ENCODE measurements around the gene CDKN2B. TPM values are rescaled to one million over a fixed set of nuclear protein-coding genes. Genes with fewer than 3 reads are reported as not detected.

Gene CDKN2B
- total and polyA plus RNA-seq, 10 donors, result 1.5 to 25.7 (median 9.1) TPM

DNA sequence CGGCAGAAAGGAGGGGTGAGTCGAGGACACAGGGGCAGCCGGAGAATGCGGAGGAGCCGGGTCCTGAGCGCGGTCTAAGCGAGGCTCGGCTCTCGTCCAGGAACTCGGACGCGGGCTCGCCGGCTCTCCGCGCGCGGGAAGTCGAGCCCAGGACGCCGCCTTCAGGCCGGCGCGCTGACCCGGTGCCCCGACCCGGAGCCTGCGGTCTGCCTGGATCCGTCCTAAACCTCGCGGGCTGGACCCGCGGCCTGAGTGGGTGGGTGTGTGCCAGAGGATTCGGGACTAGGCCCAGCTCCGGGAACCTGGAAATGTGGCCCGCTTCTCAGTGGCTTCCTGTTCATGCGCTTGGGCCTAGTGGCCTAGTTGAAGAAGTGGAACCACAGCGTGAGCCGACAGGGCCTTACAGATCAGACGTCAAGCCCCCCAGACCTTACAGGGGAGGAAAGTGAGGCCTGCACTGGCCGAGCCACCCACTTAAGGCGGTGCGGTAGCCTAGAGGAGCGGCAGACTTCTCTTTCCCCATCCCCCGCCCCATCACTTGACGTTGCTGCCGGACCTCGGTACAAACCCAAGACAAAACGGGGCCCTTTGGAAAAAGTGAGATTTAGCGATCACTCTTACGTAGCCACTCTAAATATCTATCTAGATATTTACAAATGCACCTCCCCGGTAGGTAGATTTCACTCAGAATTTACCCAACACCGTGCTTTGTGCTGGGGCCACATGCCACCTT, 13.3 kb downstream of the CDKN2B start:
- peak; percentile 93 for DNase-seq
- Histone ChIP-seq H3K4me1 (peaks cover 7 to 45% (median 24%) of the 10 kb centered on the region in 6 donors), H3K36me3 (no peaks in the 10 kb centered on the region), H3K27me3 (replicated peaks in 1 of 7) (peaks cover 0 to 30% (median 2%) of the 10 kb centered on the region in 7 donors), H3K4me3 (peak overlapping the region; percentile 39 to 92 (median 83)), H3K9me3 (no peaks in the 10 kb centered on the region), H3K27ac (peak overlapping the region in 7 of 8 donors; percentile 90 to 97 (median 95))
- no peak for TF ChIP-seq POLR2AphosphoS5 (IDR thresholded peaks at IDR 0.05)
- TF ChIP-seq, protein P1, sequence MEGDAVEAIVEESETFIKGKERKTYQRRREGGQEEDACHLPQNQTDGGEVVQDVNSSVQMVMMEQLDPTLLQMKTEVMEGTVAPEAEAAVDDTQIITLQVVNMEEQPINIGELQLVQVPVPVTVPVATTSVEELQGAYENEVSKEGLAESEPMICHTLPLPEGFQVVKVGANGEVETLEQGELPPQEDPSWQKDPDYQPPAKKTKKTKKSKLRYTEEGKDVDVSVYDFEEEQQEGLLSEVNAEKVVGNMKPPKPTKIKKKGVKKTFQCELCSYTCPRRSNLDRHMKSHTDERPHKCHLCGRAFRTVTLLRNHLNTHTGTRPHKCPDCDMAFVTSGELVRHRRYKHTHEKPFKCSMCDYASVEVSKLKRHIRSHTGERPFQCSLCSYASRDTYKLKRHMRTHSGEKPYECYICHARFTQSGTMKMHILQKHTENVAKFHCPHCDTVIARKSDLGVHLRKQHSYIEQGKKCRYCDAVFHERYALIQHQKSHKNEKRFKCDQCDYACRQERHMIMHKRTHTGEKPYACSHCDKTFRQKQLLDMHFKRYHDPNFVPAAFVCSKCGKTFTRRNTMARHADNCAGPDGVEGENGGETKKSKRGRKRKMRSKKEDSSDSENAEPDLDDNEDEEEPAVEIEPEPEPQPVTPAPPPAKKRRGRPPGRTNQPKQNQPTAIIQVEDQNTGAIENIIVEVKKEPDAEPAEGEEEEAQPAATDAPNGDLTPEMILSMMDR (IDR thresholded peaks at IDR 0.05 in 8 of 11, conservative IDR thresholded peaks at IDR 0.05 in 3 of 11), result peak in 3 of 11 experiments; percentile 14 to 18 (median 15)
- 9 to 14% (median 12%) methylated on average over 48 to 54 of the region's 54 CpGs for WGBS, 5 donors
- intact Hi-C loops (cut with DNase I; ENCODE audit: low total_unique reads), result loop anchor here (5.0 kb wide), 1 partner anchor 184 kb away; no protein-coding TSS in a partner anchor

DNA sequence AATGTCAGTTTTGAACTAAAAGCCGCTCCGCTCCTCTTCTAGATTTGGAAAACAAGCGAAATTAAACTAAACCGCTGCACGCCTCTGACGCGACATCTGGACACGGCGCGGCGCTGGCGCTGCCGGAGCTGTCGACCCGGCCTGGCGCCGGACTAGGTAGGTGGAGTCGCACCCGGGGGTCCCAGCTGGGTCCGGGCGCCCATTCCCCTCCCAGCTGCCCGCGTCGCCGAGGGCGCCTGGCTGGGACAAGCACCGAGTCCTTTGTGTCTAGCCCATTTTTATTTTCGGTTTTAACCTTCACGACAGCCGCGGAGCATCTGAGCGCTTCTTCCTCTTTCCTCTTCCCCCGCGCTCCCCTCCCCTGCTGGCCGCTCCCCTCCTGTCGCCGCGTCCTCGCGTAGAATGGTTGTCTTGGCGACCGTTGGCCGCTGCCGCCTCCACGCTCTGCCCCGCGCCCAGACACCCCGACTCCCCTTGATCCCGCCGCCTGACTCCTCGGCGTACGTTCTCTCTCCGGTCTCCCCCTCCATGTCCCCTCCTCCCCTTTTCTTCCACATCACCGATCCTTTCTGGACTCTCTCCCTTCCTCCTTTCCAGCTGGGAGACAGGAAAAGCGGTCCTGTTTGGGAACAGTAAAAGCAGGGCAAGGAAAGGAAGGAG, 14.0 kb downstream of the CDKN2B start:
- H3K4me1 ChIP-seq, result peaks cover 7 to 51% (median 24%) of the 10 kb centered on the region in 6 donors
- peak; percentile 71 to 88 (median 86) for TF ChIP-seq POLR2AphosphoS5 (IDR thresholded peaks at IDR 0.05)
- TF ChIP-seq, protein P1 (IDR thresholded peaks at IDR 0.05 in 8 of 11, conservative IDR thresholded peaks at IDR 0.05 in 3 of 11), result peak in 6 of 11 experiments; percentile 6 to 24 (median 12)
- TF ChIP-seq POLR2A (IDR thresholded peaks at IDR 0.05), result no peak
- H3K36me3 ChIP-seq, result no peaks in the 10 kb centered on the region
- peak overlapping the region; percentile 39 to 92 (median 83) for H3K4me3 ChIP-seq
- DNase-seq, result peak; percentile 98
- H3K27me3 ChIP-seq (replicated peaks in 1 of 7), result peaks cover 0 to 34% (median 5%) of the 10 kb centered on the region in 7 donors
- WGBS, 5 donors, result 0 to 1% (median 1%) methylated on average over 55 to 56 of the region's 56 CpGs
- intact Hi-C loops (cut with DNase I; ENCODE audit: low total_unique reads), result loop anchor here (5.0 kb wide), 1 partner anchor 183 kb away; no protein-coding TSS in a partner anchor
- H3K9me3 ChIP-seq, result no peaks in the 10 kb centered on the region
- peak overlapping the region; percentile 54 to 97 (median 94) for H3K27ac ChIP-seq

DNA sequence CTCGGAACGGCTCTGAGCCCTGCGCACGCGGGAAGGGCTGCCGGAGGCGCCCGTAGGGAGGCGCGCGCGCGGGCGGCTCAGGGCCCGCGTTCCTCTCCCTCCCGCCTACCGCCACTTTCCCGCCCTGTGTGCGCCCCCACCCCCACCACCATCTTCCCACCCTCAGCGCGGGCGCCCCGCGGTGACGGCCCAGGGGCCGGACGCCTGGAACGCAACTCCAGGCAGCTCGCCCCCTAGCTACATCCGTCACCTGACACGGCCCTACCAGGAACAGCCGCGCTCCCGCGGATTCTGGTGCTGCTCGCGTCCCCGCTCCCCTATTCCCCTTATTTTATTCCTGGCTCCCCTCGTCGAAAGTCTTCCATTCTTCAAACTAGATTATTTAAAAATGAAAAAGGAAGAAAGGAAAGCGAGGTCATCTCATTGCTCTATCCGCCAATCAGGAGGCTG, 14.5 kb downstream of the CDKN2B start, which contains the start of gene CDKN2B-AS1:
Gene CDKN2B-AS1 (plus strand): TSS at position 236 of the 450 bp plus-strand sequence.
- intact Hi-C loops (cut with DNase I; ENCODE audit: low total_unique reads), result loop anchor here (5.0 kb wide), 1 partner anchor 182 kb away; no protein-coding TSS in a partner anchor
- Histone ChIP-seq H3K27me3 (replicated peaks in 1 of 7) (peaks cover 0 to 40% (median 10%) of the 10 kb centered on the region in 7 donors), H3K4me1 (peaks cover 7 to 56% (median 24%) of the 10 kb centered on the region in 6 donors), H3K36me3 (no peaks in the 10 kb centered on the region), H3K4me3 (peak within 1 kb of the TSS; percentile 39 to 92 (median 83)), H3K27ac (peak within 1 kb of the TSS; percentile 54 to 97 (median 94)), H3K9me3 (peaks cover 0 to 5% (median 0%) of the 10 kb centered on the region in 8 donors)
- peak; percentile 93 for DNase-seq
- TF ChIP-seq POLR2A (IDR thresholded peaks at IDR 0.05) (no peak), POLR2AphosphoS5 (IDR thresholded peaks at IDR 0.05) (no peak)
- TF ChIP-seq, protein P1 (IDR thresholded peaks at IDR 0.05 in 8 of 11, conservative IDR thresholded peaks at IDR 0.05 in 3 of 11), result no peak
- WGBS, 5 donors, result 0 to 1% (median 0%) methylated on average over 13 to 43 of the region's 43 CpGs
